Left lung (tissue), 10 donors: ENCODE data around the gene SF3A1. TPM values are rescaled to one million over a fixed set of nuclear protein-coding genes. Genes with fewer than 3 reads are reported as not detected.

Source experiments
- ATAC-seq: fragments of 200-7000 bp; cut with Tn5 transposase; one replicate; pipeline ENCODE4 v1.9.1; 2020; ENCODE audit warnings: moderate library complexity
- DNase-seq, 4 donors: peaks; one replicate each; pipeline ENCODE4 v3.0.0-alpha.2; 2013 to 2020
- H3K27ac ChIP-seq, 2 donors: fragments of 200-600 bp; sonication (generic) in 1 of 2; one replicate each; pipeline versions ENCODE4 v1.5.0 to v1.8.0; 2020 to 2021
- H3K27me3 ChIP-seq, 2 donors: fragments of 200-600 bp; sonication (generic) in 1 of 2; one replicate each; pipeline versions ENCODE4 v1.5.0 to v1.8.0; 2020 to 2021
- H3K36me3 ChIP-seq, 2 donors: fragments of 200-600 bp; sonication (generic) in 1 of 2; one replicate each; pipeline versions ENCODE4 v1.5.0 to v1.8.0; 2020 to 2021
- H3K4me1 ChIP-seq, 2 donors: fragments of 200-600 bp; one replicate each; pipeline ENCODE4 v1.8.0; 2021
- H3K4me3 ChIP-seq, 2 donors: fragments of 200-600 bp; sonication (generic) in 1 of 2; one replicate each; pipeline versions ENCODE4 v1.5.0 to v1.8.0; 2020 to 2021; ENCODE audit warnings: mild to moderate bottlenecking in 1 of 2
- H3K9me3 ChIP-seq, 2 donors: fragments of 200-600 bp; sonication (generic) in 1 of 2; one replicate each; pipeline versions ENCODE4 v1.5.0 to v1.8.0; 2020 to 2021
- CTCF ChIP-seq, 2 donors: fragments of 200-600 bp; sonication (generic) in 1 of 2; IDR thresholded peaks; one replicate each; pipeline versions ENCODE4 v1.5.0 to v1.8.0; 2021; ENCODE audit warnings: antibody characterized with exemption in 2 of 2
- intact Hi-C, 2 donors: fragments of 100-400 bp; cut with DNase I; formaldehyde crosslinking; loops; one replicate each; pipeline versions ENCODE4 v1.11.2 to v1.14.2; 2022
- polyA plus RNA-seq, 6 donors: library from polyadenylated mRNA; unstranded; fragments of 120-200 nt; gene quantifications; one replicate each; pipeline ENCODE4 v1.2.1, GENCODE V29; 2013; ENCODE audit not compliant: insufficient read length in 6 of 6
- total RNA-seq, 2 donors: library from RNA; stranded (reverse); fragmentation: NEBNext Ultra II Directional; extraction: Animal tissue kit (Norgen Biotek cat#: 25700); gene quantifications; one replicate each; pipeline ENCODE4 v1.2.1, GENCODE V29; 2021
- donor health status: DM: no; HTN: yes; CAD: no.
- donor health status: DM: no; HTN: no; CAD: no.

The SF3A1 gene
- total and polyA plus RNA-seq, 8 donors, result 119 to 154 (median 137) TPM

- Histone ChIP-seq H3K9me3 (no peaks in the 10 kb centered on the region), H3K4me1 (peaks cover 0 to 16% of the 10 kb centered on the region in 2 donors)
Observed at GRCh38 chr22:30375312-30375849, 18.7 kb upstream of the SF3A1 start.

GRCh38 chr22:30373331-30374325 lies 16.9 kb upstream of the SF3A1 start:
- H3K4me1 ChIP-seq, result peaks cover 0 to 16% of the 10 kb centered on the region in 2 donors
- peak in 1 of 4 donors; percentile 55 for DNase-seq
- H3K36me3 ChIP-seq, result peaks cover 0 to 9% of the 10 kb centered on the region in 2 donors
- TF ChIP-seq CTCF (IDR thresholded peaks at IDR 0.05), result no peak
- H3K27ac ChIP-seq, result peak overlapping the region in 1 of 2 donors; percentile 69
- no peaks in the 10 kb centered on the region for H3K27me3 ChIP-seq
- intact Hi-C loops, result no loop called here
- H3K9me3 ChIP-seq, result no peaks in the 10 kb centered on the region
- no peak for ATAC-seq
- no peak overlapping the region for H3K4me3 ChIP-seq

More at GRCh38 chr22:30375312-30375849, 18.7 kb upstream of the SF3A1 start:
- H3K27ac ChIP-seq, result no peak overlapping the region
- no peak for ATAC-seq
- no peak overlapping the region for H3K4me3 ChIP-seq
- H3K27me3 ChIP-seq, result no peaks in the 10 kb centered on the region
- intact Hi-C loops, result no loop called here
- no peak for DNase-seq
- TF ChIP-seq CTCF (IDR thresholded peaks at IDR 0.05), result no peak
- peaks cover 0 to 20% of the 10 kb centered on the region in 2 donors for H3K36me3 ChIP-seq

- ATAC-seq (peak; percentile 53), DNase-seq (peak in 2 of 4 donors; percentile 41 to 45)
- Histone ChIP-seq H3K4me3 (no peak overlapping the region), H3K27me3 (no peaks in the 10 kb centered on the region), H3K36me3 (peaks cover 0 to 9% of the 10 kb centered on the region in 2 donors), H3K4me1 (peaks cover 0 to 16% of the 10 kb centered on the region in 2 donors), H3K27ac (peak overlapping the region in 1 of 2 donors; percentile 69), H3K9me3 (no peaks in the 10 kb centered on the region)
- no peak for TF ChIP-seq CTCF (IDR thresholded peaks at IDR 0.05)
- intact Hi-C loops, result no loop called here
Observed at GRCh38 chr22:30372915-30373314, 16.2 kb upstream of the SF3A1 start.

GRCh38 chr22:30371981-30372380 lies 15.3 kb upstream of the SF3A1 start:
- H3K4me3 ChIP-seq, result no peak overlapping the region
- intact Hi-C loops, result no loop called here
- peaks cover 0 to under 1% of the 10 kb centered on the region in 2 donors for H3K36me3 ChIP-seq
- ATAC-seq (no peak), DNase-seq (peak in 1 of 4 donors; percentile 69)
- no peak overlapping the region for H3K27ac ChIP-seq
- TF ChIP-seq CTCF (IDR thresholded peaks at IDR 0.05), result no peak
- H3K4me1 ChIP-seq, result peaks cover 0 to 16% of the 10 kb centered on the region in 2 donors
- no peaks in the 10 kb centered on the region for H3K27me3 ChIP-seq
- no peaks in the 10 kb centered on the region for H3K9me3 ChIP-seq

GRCh38 chr22:30371321-30371720 lies 14.6 kb upstream of the SF3A1 start:
- H3K27me3 ChIP-seq, result no peaks in the 10 kb centered on the region
- H3K4me1 ChIP-seq, result peaks cover 0 to 16% of the 10 kb centered on the region in 2 donors
- no peaks in the 10 kb centered on the region for H3K9me3 ChIP-seq
- DNase-seq, result peak in 1 of 4 donors; percentile 71
- H3K4me3 ChIP-seq, result no peak overlapping the region
- intact Hi-C loops, result no loop called here
- ATAC-seq, result no peak
- TF ChIP-seq CTCF (IDR thresholded peaks at IDR 0.05), result no peak
- no peak overlapping the region for H3K27ac ChIP-seq
- peaks cover 0 to under 1% of the 10 kb centered on the region in 2 donors for H3K36me3 ChIP-seq
